NCI-H2171 (cell line): ENCODE results near the gene PERCC1.
"Not testable (repeated sequence)": the region's sequence is repeated elsewhere in the genome, so short reads cannot be mapped to it uniquely, and the experiment has no call there.

Source experiments
- DNase-seq: peaks from one replicate; lab custom pipeline; 2025; lab: John Stamatoyannopoulos, UW

Gene PERCC1

DNA sequence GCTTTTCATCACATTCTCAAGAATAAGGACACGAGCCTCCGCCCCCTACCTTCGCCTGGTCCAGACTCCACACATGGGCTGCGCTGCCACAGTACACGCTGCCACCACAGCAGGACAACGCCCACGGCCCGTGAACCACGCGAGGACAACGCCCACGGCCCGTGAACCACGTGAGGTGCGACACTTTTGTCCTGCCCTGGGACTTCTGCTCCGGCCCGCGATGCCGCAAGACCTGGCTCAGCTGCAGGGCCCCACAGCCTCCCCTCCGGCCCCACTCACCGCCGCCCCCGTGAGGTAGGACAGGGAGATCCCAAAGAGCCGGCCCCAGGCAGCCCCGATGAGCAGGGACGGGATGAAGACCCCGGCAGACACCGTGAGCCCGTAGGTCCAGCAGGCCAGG, 19.3 kb downstream of the PERCC1 start:
- no peak for DNase-seq

DNA sequence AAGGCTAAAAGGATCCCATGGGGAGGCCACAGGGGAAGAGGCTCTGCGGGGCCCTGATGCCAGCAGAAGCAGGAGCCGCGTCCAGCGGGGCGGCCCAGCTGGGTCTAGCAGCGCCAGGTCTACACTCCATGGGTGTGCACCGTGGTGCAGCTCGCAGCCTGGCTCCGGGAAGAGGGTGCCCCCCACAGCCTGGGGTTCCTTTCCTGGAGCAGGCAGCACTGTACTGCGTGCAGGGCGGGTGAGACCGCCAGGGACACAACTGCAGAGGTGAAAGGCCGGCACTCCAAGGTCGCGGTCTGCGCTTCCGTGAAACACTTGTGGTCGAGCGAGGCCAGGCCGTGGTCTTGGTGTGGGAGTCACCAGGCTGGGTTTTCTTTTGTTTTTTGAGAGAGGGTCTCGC, 20.0 kb downstream of the PERCC1 start:
- DNase-seq = no peak

DNA sequence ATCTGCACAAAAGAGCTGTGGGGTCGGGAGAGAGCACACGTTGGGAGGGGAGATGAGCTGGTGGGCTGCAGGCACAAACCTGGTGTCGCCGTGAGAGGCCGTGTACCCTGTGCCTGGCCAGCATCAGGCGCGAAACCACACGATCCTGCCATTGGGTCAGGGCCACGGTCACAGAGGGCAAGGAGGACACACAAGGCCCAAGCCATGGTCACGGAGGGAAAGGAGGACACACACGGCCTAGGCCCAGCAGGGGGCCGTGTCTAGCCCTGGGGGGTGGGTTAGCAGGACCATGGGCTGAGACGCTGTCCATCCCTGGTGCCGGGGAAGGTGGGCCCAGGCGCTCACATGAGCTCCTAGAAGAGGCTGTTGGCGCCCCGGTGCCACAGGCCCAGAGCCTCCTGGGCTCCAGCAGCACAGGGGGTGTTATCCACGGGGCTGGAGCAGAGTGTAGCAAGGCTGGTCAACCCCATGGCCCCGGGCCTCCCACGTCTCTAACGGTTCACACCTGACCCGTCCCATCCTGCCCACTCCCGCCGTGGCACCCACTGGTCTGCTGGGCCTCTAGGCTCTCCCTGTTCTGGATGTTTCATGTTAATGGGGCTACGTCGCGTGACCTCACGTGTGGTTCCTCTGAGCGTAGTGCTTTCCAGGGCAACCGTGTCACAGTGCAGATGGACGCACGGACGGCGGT, 21.0 kb downstream of the PERCC1 start:
- no peak for DNase-seq

DNA sequence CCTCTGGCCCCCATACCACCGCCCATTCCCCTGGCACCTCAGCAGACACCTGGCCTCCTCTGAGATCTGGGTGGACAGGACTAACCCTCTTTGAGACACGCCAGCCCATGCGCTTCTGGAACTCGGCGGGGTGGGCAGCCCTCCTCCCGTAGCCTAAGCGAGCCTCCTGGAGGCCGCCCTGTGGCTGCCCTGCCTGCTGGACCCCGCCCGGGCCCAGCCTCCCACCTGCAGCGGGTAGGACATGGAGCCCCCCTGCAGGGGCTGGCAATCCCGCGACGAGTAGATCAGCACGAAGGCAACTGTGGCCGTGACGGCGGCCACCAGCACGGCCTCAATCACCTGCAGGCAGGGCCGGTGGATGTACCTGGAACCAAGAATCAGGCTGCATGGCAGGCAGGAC, 21.7 kb downstream of the PERCC1 start:
- no peak for DNase-seq

DNA sequence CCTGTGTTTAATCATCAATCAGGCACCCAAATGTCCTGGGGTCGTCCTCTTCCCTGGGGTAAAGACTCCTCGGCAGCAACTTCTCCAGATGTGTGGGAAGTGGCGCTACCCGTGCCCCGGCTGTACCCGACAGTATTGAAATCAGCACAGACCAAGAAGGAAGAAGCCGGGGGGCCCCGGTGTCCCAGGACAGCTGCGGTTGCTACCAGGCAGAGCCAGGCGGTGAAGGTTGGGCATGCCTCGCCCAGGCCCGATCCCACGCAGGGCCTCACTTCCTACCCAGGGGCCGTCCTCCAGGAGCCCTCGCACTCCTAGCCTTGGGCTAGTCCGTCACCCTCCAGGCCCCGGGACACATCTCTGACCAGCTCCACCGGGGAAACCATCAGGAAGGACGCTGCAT, 22.4 kb downstream of the PERCC1 start:
- DNase-seq = no peak

DNA sequence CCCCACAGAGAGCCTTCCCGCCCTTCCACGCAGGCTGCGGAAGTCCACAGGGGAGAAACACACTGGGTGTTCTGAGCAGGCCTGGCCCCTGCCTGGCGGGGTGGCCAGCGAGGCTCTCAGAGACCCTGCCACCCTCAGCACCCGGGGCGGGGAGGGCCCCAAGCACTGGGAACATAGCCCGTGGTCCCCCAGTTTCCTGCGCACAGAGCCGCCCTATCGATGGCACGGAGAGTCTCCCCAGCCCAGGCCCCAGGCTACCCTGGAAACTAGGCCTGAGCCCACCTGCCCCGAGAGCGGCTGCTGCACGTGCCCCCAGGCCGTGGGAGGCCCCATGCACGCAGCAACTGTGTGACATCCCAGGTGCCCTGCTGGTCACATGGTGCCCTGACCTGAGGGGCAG, 23.7 kb downstream of the PERCC1 start:
- no peak for DNase-seq

DNA sequence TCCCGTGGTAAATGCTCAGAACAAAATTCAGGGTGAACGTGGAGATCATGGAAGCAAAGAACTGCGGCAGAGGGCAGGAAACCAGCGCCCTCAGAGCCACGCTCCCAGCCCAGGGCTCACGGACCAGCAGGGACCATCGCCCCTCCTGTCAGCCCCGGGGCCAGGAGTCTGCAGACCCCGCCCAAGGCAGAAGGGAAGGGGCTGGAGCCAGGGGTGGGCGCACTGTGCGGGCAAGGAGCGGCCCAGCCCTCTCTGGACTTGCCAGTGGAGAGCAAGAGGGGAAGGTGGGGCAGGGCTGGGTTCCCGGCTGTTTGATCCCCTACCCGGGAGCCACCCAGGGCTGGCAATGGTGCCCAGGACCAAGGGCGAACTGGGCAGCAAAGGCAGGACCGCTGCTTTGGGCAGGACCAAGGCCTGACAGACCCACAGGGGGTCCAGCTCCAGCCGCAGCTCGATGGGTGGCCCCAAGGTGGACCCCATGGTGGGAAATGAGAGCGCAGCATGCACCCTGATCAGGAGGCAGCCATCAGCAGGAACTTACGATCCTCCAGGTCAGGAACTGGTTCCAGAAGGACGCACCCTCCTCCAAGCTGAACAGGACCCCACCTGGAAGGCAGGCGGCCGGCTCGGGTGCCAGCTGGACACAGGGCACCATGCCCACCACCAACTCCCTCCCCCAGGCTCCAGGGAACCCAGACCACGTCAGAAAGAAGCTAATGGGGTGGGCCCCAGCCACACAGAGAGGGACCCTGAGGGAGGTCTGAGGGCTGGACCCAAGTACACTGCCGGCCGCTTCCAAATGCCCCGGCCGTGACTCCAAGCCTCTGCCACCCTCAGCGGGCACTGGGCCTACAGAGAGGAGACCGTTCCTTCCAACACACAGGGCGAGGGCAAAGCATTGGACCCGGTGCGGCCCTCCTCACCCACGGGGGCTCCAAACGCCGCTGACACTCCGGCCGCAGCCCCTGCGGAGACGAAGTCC, 24.6 kb downstream of the PERCC1 start:
- DNase-seq = no peak

DNA sequence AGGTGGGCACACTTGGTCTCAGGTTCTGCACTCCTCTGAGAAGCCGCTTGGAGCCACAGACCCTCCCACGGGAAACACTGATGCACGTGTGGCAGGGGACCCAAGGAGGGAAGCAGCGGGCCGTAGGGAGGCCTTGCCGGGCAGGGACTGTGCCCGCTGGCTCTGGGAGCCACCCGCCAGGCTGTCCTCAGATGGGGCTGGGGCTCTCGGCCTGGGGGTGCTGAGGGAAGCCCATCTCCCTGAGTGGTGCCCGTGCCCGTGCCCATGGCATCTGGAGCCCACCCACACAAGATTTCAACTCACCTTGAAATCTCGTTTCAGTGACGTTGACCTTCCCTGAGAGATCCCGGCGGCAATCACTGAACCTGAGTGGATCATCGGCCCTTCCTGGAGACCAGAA, 26.1 kb downstream of the PERCC1 start:
- no peak for DNase-seq

DNA sequence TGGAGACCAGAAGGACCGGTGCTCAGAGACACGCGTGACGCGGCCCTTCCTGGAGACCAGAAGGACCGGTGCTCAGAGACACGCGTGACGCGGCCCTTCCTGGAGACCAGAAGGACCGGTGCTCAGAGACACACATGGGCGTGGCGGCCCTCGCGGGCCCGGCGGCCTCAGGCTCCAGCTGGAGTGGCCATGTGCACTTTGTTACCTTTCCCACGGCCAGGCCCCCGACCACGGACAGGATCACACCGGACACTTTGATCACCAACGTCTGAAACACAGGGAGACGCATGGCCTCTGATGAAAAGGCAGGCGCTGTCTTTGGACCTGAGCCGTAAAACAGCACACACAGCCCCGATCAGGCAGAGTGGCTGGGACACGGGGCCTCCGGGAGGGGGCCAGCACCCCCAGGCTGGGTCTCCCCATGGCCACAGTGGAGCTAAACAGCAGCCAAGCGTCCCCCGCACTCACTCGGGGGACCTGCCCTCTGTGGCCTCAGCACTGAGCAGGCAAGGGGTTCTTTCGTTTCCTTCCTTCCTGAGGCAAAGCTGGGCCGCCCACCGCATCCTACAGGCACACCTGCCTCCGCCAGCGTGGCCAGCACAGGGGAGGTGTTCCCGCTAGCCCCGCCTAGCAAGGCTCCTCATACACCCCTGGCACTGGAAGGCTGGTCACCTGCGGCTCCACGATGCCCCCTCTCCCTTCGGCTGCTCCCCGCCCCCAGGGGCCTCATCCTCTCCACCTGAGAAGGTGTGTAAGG, 26.8 kb downstream of the PERCC1 start:
- no peak for DNase-seq

DNA sequence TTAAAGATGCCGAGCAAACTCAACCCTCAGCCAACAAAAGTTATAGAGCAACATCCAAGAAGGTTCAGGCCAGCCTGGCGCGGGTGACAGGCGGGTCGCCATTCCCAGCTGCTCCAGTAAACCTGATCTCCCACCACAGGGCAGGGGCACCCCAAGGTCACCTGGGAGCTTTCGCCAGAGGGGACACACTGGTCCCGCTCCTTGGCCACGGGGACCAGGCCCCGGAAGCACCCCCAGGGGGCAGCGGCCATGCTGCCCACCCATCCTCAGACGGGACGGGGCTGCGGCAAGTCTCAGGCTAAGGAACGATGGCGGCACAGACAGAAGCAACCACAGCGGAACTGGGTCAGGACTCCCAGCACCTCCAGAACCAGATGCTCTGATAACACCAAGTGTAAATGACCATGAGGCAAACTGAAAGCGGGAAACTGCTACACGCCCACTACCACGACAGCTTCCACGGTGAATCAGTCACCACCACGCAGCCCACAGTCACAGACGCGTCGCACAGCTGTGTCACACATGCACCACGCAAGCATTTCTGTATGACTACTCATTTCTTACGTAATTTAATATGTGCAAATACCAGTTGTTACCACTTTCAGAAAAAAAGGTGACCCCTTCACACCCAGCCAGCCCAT, 27.6 kb downstream of the PERCC1 start:
- DNase-seq = no peak

DNA sequence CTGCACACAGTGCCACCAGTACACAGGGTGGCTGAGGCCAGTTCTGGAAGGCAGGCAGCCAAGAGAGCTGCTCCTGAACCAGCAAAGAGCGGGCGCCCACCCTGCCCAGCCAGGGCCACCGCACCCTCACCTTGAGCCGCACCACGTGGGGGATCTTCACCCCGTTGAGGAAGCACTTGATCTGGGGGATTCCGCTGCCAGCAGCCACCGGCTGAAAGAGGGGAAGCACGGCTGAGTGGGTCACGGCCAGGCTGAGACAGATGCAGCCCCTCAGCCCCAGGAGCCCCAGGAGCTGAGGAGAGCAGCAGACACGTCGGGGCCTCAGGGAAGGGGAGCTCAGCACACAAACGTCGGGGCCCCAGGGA, 28.1 kb downstream of the PERCC1 start:
- no peak for DNase-seq

DNA sequence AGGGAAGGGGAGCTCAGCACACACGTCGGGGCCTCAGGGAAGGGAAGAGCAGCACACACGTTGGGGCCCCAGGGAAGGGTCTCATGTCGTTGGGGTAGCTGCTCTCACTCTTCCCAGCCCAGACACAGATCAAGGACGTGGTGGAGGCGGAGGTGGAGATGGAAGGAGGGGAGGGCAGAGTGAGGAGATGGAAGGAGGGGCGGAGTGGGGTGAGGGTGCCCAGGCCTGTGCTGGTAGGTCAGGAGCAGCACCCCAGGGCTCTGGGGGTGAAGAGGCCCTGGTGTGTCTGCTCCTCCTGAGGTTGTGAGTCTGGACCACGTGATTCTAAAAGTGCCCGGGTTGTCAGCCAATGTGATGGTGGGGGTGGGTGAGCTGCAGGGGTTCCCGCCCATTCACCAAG, 29.1 kb downstream of the PERCC1 start:
- no peak for DNase-seq

DNA sequence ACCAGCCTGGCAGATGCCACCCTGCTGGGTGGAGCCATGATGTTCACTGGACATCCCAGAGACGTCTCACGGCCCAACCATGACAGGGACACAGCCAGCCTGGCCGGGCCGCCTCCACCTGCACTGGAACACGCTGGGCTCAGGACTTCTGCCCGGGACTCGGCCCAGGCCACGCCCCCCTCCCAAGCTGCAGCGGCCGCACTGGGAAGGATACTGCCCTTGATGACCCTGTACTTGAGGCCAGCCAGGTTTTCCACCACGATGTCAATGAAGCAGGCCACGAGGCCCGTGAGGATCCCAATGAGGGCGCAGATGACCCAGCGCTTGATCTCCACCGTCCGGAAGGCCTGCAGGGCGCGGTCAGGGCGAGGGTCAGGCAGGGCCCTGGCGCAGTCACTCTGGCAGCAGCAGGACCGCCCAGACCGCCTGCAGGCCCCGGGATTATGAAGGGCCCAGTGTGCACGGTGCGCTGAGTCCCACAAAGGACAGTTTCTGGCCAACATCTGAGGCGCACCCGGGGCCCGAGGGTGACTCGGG, 29.8 kb downstream of the PERCC1 start:
- DNase-seq = no peak

DNA sequence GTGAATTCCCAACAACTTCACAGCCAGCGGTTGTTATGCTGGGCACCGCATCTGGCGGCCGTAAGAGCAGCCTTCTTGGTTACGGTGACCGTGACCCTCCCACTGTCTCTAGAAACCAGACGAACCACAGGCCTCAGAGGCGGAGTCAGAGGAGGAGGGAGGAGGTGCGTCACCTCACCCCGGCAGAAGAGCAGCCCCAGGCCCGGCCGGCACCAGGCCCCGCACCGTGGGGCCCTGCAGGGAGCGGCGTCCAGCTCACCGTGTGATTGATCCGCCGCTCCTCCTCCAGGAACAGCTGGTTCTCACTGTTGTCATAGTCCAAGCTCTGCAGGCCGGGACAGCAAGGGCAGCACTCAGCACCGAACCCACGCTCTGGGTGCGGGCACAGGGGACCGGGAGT, 30.3 kb downstream of the PERCC1 start:
- DNase-seq = no peak

DNA sequence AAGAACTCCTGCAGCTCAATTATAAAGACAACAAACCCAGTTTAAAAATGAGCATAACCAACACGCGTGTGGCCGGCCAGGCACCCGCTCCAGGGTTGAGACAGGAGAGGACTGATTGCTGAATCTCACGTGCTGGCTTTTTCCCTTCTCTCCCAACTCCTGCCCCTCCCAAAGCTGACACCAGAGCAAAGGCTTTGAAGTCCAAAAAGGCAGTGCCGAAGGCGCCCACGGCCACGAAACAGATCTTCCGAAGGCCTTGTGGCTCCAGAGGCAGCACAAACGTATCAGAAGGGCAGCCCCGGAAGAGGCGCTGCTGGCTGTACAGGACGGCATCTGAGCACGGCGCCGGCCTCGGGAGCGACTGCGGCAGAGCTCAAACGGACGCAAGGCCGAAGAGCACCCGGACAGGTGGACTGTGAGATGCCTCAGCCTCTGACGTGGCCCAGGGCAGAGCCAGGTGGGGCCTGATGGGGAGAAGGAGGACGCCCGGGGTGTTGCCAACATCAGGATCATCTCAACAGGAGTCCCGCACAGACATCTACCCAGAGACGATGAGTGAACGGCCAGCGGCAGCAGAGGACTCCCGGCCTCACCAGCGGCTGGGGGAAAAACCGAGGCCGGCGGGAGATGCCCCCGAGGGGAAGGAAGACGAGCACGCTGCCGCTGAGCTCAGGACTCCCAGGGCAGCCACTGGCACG, 33.5 kb downstream of the PERCC1 start:
- DNase-seq = no peak

DNA sequence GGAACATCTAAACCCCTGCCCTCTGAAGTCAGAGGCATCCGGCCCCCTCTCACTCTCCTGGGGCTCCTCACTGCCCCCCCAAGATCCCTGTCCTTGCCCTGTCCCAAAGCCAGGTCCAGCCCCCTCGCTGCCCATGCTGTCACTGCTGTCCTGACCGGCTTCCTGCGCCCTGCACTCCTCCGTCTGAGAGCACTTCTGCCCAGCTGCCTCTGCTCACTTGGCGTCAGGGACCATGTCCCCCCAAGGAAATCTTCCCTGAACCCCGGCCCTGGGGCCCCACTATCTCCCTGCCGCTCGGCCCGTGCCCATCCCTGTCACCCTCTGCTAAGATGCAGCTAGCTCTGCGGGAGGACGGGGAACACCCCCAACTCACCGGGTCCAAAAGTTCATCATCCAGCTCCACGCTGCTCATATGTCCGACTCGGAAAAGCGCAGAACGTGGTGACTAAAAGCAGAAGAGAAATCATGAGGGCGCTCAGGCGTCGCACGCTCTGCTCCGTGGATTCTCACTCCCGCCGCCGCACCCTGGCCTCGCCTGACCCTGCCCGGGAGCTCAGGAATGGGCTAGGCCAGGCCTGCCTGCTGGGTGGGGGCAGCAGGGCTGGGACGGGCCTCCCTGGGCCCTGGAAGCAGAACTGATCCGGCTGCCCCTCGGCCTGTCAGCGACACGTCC, 34.2 kb downstream of the PERCC1 start:
- DNase-seq = no peak

DNA sequence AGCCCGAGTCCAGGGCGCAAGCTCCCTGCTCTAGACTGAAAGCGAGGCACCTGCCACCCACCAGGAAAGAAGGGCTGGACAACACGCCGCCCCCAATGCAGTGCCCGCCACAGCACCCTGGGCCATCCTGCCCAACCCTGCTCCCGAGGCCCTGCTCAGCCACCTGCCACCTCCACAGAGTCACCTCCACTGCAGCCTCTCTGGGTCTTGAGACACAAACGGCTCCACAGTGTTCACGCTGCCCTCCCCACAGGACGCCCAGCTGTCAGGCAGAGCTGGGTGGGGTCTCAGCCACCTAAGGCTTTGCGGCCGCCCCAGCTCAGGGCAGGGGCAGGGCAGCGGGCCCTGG, 34.7 kb downstream of the PERCC1 start:
- no peak for DNase-seq

DNA sequence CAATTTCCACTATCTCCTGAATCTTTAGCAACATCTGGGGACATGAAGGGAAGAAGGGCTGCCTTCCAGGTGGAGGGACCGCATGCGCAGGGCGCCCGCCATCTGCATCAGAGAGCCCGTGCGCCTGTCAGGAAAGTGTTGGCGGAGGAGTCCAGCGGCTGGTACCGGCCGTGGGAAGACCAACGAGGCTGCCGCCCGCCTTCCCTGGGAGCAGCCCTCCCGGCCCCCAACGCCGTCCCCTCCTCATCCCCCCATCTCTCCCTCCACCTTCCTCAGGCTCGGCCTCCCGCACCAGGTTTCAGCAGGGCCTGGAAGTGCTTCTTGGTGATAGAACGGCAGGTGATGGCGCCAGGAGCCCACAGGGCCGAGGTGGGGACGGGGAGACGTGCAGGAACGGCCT, 35.2 kb downstream of the PERCC1 start:
- no peak for DNase-seq

DNA sequence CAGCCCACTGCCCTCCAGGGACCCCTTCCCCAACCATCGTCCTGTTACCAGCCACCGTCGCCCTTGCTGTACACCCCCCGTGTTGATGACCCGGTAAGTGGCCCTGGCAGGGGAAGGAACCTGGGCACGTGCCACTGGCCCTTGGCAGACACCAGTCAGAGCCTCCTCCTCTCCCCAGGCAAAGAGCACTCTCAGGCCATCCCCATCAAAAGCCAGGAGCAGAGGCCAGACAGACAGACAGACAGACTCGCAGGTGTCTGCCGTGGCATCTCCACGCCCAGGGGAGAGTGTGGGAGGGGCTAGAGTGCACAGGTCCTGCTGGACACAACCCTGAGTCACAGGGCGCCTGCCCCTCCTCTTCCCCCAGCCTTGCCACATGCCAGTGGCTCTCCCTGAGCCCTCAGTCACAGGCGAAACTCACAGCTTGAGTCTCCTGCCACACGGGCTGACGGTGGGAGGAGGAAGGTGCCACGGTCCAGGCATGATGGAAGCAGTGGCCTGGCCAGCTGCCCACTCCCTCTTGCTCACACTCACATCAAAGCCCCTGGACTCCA, 36.2 kb downstream of the PERCC1 start:
- no peak for DNase-seq

DNA sequence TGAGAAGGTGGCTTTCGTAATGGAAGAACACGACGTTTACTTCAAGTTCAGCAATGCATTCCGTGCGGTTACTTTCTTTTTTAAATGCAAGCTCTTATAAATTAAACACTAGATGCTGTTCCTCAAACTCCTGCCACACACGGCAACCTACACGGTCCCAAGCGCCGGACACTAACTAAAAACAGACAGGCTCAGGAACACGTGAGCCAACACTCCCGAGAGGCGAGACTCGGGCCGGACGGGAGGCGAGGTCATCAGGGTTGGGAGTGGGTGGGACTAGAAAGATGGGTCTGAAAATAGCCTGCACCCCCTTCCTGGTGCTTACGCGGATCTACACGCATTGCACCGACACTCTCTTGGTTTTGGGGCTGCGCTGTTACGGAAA, 37.5 kb downstream of the PERCC1 start:
- no peak for DNase-seq

DNA sequence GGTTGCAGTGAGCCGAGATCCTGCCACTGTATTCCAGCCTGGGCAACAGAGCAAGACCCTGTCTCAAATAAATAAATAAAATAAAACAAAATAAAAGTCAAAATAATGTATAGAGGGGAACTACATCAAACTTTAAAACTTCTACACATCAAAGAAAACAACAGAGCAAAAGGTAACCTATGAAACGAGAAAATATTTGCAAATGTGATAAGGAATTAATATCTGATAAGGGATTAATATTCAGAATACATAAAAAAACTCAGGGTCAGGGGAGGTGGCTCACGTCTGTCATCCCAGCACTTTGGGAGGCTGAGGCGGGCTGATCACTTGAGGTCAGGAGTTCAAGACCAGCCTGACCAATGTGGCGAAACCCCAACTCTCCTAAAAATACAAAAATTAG, 38.3 kb downstream of the PERCC1 start:
- not testable (repeated sequence) for DNase-seq
